NCI-H1694 treated with DMSO at 0.1 percent for 48 hours (cell line): Measurements from ENCODE around the gene RAD23B.
A peak's percentile ranks its signal among the peaks of the same experiment; 100 is the strongest.
"Not testable (repeated sequence)": the region's sequence is repeated elsewhere in the genome, so short reads cannot be mapped to it uniquely, and the experiment has no call there.

Source experiments
- DNase-seq: peaks from one replicate; lab custom pipeline; 2025; lab: John Stamatoyannopoulos, UW

Gene RAD23B

GRCh38 chr9:107282759-107283622 is at the start of gene RAD23B:
Gene RAD23B, plus strand, starts transcription at chr9:107283279. Its CDS starts 351 bp downstream, at chr9:107283630.
- DNase-seq: peak; percentile 93

- DNase-seq: no peak
Measured at GRCh38 chr9:107235765-107236442, 47.2 kb upstream of the RAD23B start.

DNA sequence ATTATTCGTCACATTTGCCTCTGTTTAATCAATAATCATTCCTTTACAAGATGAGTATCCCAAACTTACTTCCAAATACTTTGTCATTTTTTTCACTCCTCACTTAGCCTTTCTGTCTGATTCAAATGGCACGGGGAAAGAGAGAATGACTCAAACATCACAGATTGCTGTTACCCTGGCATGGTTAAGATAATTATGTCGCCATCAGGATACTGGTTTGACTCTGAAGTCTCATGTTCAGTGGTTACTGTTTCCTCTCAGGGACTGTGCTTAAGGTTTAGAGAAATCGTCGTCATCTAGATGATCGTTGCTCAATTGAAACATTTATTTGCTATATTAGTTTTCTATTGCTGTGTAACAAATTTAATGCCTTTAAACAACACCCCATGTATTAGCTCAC is 45.2 kb upstream of the RAD23B start:
- no peak for DNase-seq

DNA sequence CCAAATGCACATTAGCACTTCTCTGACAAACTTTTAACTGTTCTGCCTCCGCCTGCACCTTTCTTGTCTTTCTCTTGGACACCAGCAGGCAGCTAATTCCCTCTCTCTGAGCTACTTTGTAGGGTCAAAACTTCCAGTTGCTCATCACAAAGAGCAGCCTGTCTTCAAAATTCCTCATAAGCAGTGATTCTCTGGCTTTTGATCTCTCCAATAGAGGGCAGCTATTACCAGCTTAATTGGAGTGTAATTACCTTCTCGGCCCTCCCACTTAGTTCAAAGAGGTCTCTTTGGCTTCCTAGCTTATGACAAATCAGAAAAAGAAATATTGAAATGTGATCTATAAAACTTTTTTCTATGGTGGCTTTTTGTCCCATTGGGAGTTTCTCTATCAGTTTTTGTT is 43.6 kb upstream of the RAD23B start:
- no peak for DNase-seq

DNA sequence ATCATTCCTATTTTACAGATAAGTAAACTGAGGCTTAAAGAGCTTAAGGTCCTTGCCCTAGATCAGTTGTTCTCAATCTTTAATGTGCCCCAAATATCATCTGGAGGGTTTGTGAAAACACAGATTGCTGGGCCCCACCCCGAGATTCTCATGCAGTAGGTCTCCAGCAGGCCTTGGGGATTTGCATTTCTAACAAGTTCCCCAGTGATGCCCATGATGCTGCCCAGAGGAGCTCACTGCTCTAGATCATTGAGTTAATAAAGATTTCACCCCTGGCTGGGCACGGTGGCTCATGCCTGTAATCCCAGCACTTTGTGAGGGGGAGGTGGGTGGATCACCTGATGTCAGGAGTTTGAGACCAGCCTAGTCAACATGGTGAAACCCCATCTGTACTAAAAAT is 42.8 kb upstream of the RAD23B start:
- DNase-seq: no peak

DNA sequence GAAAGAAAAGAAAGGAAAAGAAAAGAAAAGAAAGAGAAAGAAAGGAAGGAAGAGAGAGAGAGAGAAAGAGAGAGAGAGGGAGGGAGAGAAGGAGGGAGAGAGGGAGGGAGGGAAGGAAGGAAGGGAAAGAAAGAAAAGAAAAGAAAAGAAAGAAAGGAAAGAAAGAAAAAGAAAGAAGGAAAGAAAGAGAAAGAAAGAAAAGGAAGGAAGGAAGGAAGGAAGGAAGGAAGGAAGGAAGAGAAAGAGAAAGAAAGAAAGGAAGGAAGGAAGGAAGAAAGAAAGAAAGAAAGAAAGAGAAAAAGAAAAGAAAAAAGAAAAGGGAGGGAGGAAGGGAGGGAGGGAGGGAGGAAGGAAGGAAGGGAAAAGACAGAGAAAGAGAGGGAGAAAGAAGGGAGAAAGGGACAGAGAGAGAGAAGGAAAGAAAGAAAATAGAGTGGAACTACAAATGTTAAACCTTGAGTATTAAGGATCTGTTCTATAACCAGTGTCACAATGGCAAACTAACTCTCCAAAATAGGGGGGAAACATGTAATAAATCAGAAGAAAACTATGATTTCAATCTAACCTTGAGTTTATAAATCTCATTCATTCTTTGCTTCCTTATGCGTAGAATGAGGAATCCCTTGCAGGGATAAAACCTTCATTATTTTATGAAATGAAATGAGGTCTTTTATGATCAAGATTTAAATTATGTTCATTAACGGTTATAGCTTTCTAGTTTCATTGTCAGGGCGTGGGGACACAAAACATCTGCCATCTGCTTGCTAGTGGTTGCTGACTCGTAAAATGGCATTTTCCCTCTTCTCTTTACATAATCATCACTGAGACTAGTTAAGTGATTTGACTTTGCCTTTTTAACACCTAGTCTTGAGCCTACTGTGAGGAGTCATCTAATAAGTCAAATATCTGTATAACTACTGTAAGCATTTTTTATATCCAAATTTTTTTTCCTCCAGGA is 40.7 kb upstream of the RAD23B start:
- DNase-seq: peak; percentile 37

- DNase-seq: no peak
Measured at GRCh38 chr9:107243742-107244141, 39.3 kb upstream of the RAD23B start.

GRCh38 chr9:107246259-107247254 is 36.5 kb upstream of the RAD23B start:
- DNase-seq: no peak

GRCh38 chr9:107248714-107249113 is 34.4 kb upstream of the RAD23B start:
- DNase-seq: no peak

- DNase-seq: no peak
Measured at GRCh38 chr9:107249131-107249533, 33.9 kb upstream of the RAD23B start.

DNA sequence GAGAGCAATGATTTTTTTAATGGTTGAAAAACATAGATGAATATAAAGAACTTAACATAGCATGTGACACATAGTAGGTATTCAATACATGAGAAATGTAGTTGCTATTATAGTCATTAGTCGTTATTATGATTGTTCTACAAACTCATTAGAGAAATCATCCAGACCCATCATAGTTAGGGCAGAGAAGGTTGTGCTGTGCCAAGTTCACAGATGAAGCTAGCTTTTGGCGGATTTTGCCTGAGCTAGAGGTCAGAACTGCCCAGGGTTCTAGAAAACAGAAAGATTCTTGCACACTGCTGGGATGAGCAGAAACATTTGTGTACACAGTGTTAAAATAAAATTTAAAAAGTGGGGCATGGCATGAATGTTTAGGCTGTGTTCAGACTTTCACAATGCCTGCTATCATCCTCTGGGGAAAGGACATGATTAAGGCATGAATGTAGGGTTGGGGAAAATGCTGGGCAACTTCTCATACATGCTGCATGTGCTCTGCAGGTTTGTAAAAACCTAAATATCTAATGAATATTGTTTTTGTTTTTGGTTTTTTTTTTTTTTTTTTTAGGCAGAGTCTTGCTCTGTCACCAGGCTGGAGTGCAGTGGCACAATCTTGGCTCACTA is 33.3 kb upstream of the RAD23B start:
- no peak for DNase-seq

GRCh38 chr9:107251756-107252322 is 31.2 kb upstream of the RAD23B start:
- DNase-seq: peak; percentile 57

DNA sequence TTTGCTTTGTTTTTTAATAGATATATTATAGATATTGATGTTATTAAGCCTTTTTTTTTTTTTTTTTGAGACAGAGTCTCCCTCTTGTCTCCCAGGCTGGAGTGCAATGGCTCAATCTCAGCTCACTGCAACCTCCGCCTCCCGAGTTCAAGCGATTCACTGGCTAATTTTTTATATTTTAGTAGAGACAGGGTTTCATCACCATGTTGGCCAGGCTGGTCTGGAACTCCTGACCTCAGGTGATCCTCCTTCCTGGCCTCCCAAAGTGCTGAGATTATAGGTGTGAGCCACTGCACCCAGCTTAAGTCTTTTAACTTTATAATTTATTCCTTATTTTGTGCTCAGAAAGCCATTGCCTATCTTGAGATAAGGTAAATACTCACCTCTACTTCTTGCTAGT is 24.2 kb upstream of the RAD23B start:
- no peak for DNase-seq

GRCh38 chr9:107259751-107260313 is 23.2 kb upstream of the RAD23B start:
- not testable (repeated sequence) for DNase-seq

GRCh38 chr9:107260437-107261081 is 22.5 kb upstream of the RAD23B start:
- DNase-seq: no peak

- DNase-seq: no peak
Measured at GRCh38 chr9:107261106-107261505, 22.0 kb upstream of the RAD23B start.

GRCh38 chr9:107263289-107263688 is 19.8 kb upstream of the RAD23B start:
- no peak for DNase-seq

GRCh38 chr9:107266624-107267368 is 16.3 kb upstream of the RAD23B start:
- DNase-seq: no peak

DNA sequence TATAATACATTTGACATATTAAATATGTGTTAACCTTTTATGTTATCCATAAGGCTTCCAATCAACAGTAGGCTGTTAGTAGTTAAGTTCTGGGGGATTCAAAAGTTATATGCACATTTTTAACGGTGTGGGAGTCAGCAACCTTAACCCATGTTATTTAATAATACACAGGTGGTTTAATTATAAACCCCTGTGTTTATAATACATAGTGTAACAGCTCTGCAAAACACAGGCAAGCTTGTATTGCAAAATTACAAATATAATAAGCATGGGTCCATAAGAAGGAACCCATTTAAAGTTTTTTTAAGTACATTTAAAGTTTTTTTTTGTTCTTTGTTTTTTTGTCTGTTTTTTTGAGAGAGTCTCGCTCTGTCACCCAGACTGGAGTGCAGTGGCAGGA is 14.5 kb upstream of the RAD23B start:
- DNase-seq: no peak
